ENCODE data around the gene ANKRD33. TPM values are rescaled to one million over a fixed set of nuclear protein-coding genes. Genes with fewer than 3 reads are reported as not detected.
A peak's percentile ranks its signal among the peaks of the same experiment; 100 is the strongest.

The ANKRD33 gene
- total and polyA plus RNA-seq, 2 of the 8 experiments (the other 6 are each of a cell fraction or from before 2014, with no cell fraction given) = 0.41 to 0.53 TPM

- no peak overlapping the region for H3K18ac ChIP-seq (ENCODE audit: extremely low read depth, low read length)
- H3K36me3 ChIP-seq (ENCODE audit: control insufficient read depth in 2 of 4, insufficient read depth in 4 of 4, low read length in 3 of 4) = no peaks in the 10 kb centered on the region
- no peak overlapping the region for H4K8ac ChIP-seq (ENCODE audit: extremely low read depth, insufficient read depth, low read length)
- H4K91ac ChIP-seq (replicated peaks; ENCODE audit: insufficient read length, low read length) = no peak overlapping the region
- TF ChIP-seq NANOG (IDR thresholded peaks at IDR 0.05; ENCODE audit: insufficient read depth, low read depth, low read length, poor library complexity, severe bottlenecking) = no peak
- TF ChIP-seq POLR2A (IDR thresholded peaks at IDR 0.05; ENCODE audit: control extremely low read depth in 1 of 2, low read depth in 2 of 2, low read length in 2 of 2) = no peak
- TF ChIP-seq, protein P1, sequence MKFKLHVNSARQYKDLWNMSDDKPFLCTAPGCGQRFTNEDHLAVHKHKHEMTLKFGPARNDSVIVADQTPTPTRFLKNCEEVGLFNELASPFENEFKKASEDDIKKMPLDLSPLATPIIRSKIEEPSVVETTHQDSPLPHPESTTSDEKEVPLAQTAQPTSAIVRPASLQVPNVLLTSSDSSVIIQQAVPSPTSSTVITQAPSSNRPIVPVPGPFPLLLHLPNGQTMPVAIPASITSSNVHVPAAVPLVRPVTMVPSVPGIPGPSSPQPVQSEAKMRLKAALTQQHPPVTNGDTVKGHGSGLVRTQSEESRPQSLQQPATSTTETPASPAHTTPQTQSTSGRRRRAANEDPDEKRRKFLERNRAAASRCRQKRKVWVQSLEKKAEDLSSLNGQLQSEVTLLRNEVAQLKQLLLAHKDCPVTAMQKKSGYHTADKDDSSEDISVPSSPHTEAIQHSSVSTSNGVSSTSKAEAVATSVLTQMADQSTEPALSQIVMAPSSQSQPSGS (IDR thresholded peaks at IDR 0.05; ENCODE audit: low read length) = no peak
- TF ChIP-seq SIN3A (conservative IDR thresholded peaks at IDR 0.05 in 1 of 2, IDR thresholded peaks at IDR 0.05 in 1 of 2; ENCODE audit: low read depth in 1 of 2, low read length in 2 of 2) = 0 out of 4 replicates have a peak, but pooled peaks of 1 of the 2 experiments have one; percentile 22
- no peak for TF ChIP-seq RAD21 (IDR thresholded peaks at IDR 0.05 in 1 of 2, conservative IDR thresholded peaks at IDR 0.05 in 1 of 2; ENCODE audit: low read depth in 2 of 2, low read length in 2 of 2)
- TF ChIP-seq EP300 (IDR thresholded peaks at IDR 0.05; ENCODE audit: borderline replicate concordance in 1 of 2, low read depth in 2 of 2, low read length in 2 of 2) = no peak
- no peak overlapping the region for H2AK5ac ChIP-seq (ENCODE audit: low read depth, low read length)
- H4K20me1 ChIP-seq (replicated peaks in 1 of 2; ENCODE audit: control insufficient read depth in 1 of 2, insufficient read depth in 2 of 2, low read length in 2 of 2) = no peaks in the 10 kb centered on the region
- 59% methylated on average over 6 of the region's 7 CpGs; no CpG with 5 or more reads in 1 of the 2 experiments for WGBS, 2 experiments (ENCODE audit: extremely low coverage in 1 of 2, insufficient coverage in 1 of 2, insufficient read length in 1 of 2, insufficient replicate concordance in 2 of 2, low coverage in 1 of 2, low lambda C conversion rate in 2 of 2, missing lambda C conversion rate in 1 of 2)
- no peak overlapping the region for H3K27ac ChIP-seq (ENCODE audit: low read depth, low read length)
- no peak overlapping the region for H3K9ac ChIP-seq (replicated peaks in 1 of 4; ENCODE audit: extremely low read depth in 1 of 4, low read depth in 3 of 4, low read length in 3 of 4)
- no peak overlapping the region for H4K5ac ChIP-seq (ENCODE audit: insufficient read length, low read depth, low read length)
- H2BK5ac ChIP-seq (ENCODE audit: low read depth, low read length) = no peak overlapping the region
- DNase-seq (ENCODE audit: low read depth in 1 of 2, low spot score in 2 of 2) (no peak), FAIRE-seq (no peak)
- no peak overlapping the region for H3K14ac ChIP-seq (ENCODE audit: insufficient read length)
- no peak overlapping the region for H3K23ac ChIP-seq (ENCODE audit: insufficient read length)
- no peak overlapping the region for H2BK120ac ChIP-seq (replicated peaks; ENCODE audit: low read depth, low read length)
- no peak overlapping the region for H2AFZ ChIP-seq (ENCODE audit: low read length)
- H3K4me2 ChIP-seq (ENCODE audit: insufficient read depth in 1 of 2, low read depth in 2 of 2, low read length in 2 of 2) = peak overlapping the region in 1 of 2 experiments; percentile 25; a peak in 2 of 4 replicates
- no peak overlapping the region for H2BK20ac ChIP-seq (ENCODE audit: low read length)
- H3K4me1 ChIP-seq (replicated peaks in 1 of 4; ENCODE audit: control insufficient read depth in 3 of 4, insufficient read depth in 4 of 4, low read length in 3 of 4) = peaks cover 2 to 12% (median 7%) of the 10 kb centered on the region in 4 experiments
- no peaks in the 10 kb centered on the region for H3K79me2 ChIP-seq (ENCODE audit: control insufficient read depth in 1 of 2, insufficient read depth in 2 of 2, low read length in 2 of 2)
- CTCF ChIA-PET (ENCODE audit: partially characterized antibody) = interaction anchor here (0.6 to 12.9 kb wide), 18 partner anchors 10 to 525 kb away, joined by 3 to 234 read pairs (median 11); partner anchors contain the start of genes ACVRL1 and ANKRD33
- H3K9me3 ChIP-seq (ENCODE audit: insufficient read depth in 2 of 2, low read depth in 1 of 2, low read length in 1 of 2) = no peaks in the 10 kb centered on the region
- H3K79me1 ChIP-seq (ENCODE audit: low read depth, low read length) = no peaks in the 10 kb centered on the region
- H2BK12ac ChIP-seq (ENCODE audit: low read depth, low read length) = no peak overlapping the region; the same call in 1 of the 2 replicates
- H3K4me3 ChIP-seq (ENCODE audit: extremely low read depth in 1 of 4, insufficient read depth in 2 of 4, low read depth in 3 of 4, low read length in 4 of 4) = no peak overlapping the region
- H3K27me3 ChIP-seq (replicated peaks in 1 of 4; ENCODE audit: control insufficient read depth in 3 of 4, extremely low read depth in 1 of 4, insufficient read depth in 3 of 4, low read length in 3 of 4) = peaks cover 0 to 8% (median 5%) of the 10 kb centered on the region in 4 experiments; a peak in 4 of 7 replicates
- H2BK15ac ChIP-seq (ENCODE audit: low read length) = no peak overlapping the region
- no peaks in the 10 kb centered on the region; the same call in 1 of the 2 replicates for H3K23me2 ChIP-seq (ENCODE audit: low read depth, low read length)
- no peak overlapping the region for H3K4ac ChIP-seq (replicated peaks; ENCODE audit: insufficient read length, low read depth, low read length)
- POLR2A ChIA-PET (ENCODE audit: partially characterized antibody) = interaction anchor here (1.4 to 2.0 kb wide), 2 partner anchors 9 to 19 kb away, joined by 3 to 6 read pairs; no protein-coding TSS in a partner anchor
- H3K56ac ChIP-seq (replicated peaks; ENCODE audit: insufficient read length, low read depth, low read length) = no peak overlapping the region
Observed at GRCh38 chr12:51921017-51921725, 33.3 kb downstream of the ANKRD33 start.

Data from H1 (cell line).